Left renal pelvis (tissue), 4 donors: ENCODE data around the gene OSTC. TPM values are rescaled to one million over a fixed set of nuclear protein-coding genes. Genes with fewer than 3 reads are reported as not detected.

Experiments used
- DNase-seq, 4 donors: peaks; one replicate each; pipeline ENCODE4 v3.0.0-alpha.2; 2013; ENCODE audit warnings: low read depth in 4 of 4, low spot score in 3 of 4
- polyA plus RNA-seq, 4 donors: library from polyadenylated mRNA; unstranded; fragments of 120-200 nt; gene quantifications; one replicate each; pipeline ENCODE4 v1.2.1, GENCODE V29; 2013; ENCODE audit not compliant: insufficient read length in 4 of 4

The OSTC gene
- polyA plus RNA-seq, 4 donors, result 241 to 337 (median 284) TPM

DNA sequence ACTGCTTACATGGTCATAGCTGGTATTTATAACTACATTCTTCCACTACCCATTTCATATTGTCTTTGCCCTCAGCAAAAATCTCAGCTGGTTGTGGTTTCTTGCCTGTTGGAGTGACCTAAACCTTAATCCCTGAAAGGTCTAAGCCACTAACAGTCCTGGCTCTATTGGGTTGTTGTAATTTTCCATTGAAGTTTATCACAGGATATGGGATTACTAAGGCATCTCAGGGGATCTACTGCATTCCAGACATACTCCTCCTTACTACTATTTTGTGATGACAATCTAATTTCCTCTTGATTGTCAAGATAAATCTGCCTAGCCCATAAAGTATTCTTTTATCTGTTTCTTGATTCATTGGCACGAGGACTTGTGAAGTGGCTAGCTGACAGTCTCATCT lies 6.2 kb upstream of the OSTC start:
- no peak for DNase-seq

DNA sequence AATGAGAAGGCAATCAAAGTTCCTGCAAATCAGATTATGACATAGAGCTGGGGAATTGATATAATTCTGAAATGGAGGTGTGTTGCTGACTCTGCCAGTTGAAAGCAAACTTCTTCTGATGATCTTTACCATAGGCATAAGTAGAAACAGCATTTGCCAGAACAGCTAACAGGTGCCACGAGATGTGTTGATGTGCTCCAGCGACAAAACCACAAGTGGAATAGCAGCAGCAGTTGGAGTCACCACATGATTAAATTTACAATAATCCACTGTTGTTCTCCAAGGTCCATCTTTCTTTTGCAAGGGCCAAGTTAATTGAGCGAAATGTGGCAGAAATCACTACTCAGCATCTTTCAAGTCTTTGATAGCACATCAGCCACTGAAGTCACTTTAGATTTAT lies 3.7 kb upstream of the OSTC start:
- DNase-seq, result no peak

GRCh38 chr4:108649863-108650211 lies 562 bp upstream of the OSTC start:
- no peak for DNase-seq

DNA sequence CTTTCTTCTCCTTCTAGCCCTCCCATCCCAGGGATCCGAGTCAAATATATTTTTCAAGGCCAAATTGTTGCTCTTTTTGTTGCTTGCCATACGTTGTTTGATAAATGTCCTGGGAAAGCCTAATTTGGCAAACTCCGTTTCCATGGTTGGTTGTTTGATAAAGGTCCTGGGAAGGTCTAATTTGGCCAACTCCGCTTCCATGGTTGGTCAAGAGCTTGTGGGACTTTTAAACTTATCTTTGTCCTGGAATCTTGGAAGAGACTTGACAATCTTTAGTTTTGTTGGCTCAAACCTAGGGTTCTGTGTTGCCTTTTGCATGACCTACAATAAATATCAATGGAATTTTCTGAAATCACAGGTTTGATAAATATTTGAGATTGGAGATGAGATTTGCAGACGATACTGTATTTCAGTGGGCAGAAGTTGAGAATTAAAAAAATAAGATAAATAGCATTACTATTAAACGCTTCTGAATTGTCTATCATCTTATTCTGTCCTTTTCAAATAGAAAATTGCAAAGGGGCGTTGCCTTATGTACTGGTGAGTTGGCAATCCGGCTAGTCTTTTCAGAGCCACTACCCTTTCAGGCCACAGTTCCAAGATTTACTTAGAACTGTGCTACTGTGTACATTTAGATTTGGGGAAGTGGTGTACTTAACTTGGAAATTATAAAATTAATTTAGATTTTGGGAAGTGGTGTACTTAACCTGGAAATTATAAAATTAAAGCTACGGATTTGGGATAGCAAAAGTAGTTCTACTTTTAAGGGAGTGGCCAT lies 804 bp downstream of the OSTC start:
- DNase-seq, result peak in 1 of 4 donors; percentile 12

GRCh38 chr4:108662629-108663028 lies 12.2 kb downstream of the OSTC start:
- DNase-seq, result peak; percentile 38 to 52 (median 48)

DNA sequence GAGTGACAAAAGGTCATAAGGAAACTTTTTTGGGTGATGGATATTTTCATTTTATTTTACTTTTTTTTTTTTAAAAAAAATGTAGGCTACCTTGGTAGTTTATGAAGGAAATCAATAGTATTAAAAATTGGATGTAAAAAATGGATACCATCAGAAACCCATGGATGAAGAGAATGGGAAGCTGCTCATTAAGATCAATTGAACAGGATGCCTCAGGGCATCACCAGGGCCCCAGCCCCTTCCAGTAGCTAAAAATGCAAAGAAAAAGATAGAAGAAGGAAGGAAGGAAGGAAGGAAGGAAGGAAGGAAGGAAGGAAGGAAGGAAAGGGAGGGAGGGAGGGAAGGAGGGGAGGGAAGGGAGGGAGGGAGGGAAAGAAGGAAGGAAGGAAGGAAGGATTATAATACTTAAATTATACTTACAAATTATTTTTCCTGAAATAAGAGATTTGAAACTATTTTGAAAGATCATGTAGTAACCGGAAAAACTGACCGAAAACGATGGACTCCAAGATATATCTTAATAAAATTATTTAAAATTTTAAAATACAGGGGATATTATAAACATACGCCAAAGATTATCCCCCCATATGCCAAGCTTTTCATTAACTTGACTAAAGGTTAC lies 24.1 kb downstream of the OSTC start:
- no peak for DNase-seq

DNA sequence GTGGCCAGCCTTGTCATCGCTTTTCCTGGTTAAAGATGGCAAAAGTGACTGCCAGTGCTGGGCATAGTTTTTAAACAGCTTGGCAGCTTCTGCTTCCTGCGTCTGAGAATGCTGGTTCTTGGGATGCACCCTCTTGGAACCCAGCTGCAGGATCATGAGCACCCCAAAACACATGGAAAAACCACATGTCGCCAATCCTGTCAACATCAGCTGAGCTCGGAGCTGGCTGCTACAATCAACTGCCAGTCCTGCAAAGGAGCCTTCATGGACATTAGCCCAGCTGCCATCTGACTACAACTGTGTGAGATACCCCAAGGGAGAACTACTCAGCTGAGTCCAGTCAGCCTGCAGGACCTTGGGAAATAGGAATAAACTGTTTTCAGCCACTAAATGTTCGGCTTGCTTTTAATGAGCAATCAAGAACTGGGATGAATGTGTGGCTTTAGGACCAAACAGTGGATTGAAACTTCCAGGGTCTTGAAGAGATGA lies 31.0 kb downstream of the OSTC start:
- no peak for DNase-seq

- DNase-seq, result no peak
Observed at GRCh38 chr4:108683479-108683878, 33.1 kb downstream of the OSTC start.

DNA sequence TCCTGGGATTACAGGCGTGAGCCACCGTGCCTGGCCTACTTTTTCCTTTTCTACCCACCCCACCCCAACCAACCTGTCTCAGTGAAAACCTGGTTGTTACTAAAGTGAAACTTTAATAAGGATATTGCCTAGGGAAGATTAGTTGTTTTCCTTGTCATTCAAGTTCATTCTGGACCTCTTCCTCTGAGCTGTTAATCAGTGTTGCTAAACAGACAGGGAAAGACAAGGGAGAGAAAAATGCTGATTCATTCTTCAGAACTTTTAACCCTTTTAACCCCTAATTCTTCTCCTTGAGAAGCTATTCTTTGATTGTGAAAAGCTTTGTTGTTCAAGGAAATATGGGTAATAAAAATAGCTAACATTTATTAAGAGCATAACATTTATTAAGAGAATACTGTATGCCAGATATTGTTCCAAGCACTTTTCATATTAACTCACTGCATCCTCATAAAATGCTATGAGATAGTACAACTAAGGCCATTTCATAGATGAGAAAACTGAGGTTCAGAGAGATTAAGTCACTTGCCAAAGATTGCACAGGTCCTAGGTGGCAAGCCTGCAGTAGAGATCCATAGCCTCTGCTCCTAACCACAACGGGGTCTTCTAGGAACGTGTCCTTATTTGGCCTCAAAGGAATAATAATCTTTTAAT lies 34.8 kb downstream of the OSTC start:
- DNase-seq, result no peak

DNA sequence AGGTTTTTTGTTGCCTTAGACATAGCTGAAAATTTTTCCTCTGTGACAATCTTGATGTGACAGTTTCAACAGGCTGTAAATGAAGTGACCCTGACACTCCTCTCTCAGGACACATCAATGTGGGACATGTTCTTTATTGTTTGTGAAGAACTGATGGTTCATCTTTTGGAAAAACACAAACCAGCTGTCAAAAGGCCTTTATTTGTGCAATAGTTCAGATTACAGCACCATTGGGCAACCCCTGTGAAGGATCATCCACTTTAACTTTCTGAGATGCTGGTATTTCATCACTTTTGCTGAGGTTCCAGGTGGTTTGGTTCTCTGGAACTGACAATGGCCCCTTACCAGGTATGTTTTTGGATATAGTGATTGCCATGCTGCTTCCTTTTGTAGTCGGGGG lies 40.3 kb downstream of the OSTC start:
- DNase-seq, result no peak

DNA sequence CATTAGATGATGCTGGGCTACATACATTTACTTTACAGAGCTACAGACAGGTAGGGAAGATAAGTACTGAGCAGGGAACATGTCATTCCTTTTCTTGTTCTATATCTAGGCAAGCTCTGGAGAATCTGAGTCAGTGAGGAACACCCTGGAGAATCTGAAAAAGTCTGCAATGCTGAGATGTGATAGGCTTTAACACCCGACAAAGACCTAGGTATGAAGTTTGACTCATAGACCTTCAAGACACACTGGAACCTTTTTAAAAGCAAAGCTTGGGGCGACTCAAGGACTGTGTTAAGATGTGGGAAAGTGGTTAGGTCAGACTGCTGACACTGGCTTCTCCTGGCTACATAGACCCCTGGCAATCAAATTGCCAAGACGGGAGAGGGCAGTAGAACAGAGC lies 42.8 kb downstream of the OSTC start:
- no peak for DNase-seq

DNA sequence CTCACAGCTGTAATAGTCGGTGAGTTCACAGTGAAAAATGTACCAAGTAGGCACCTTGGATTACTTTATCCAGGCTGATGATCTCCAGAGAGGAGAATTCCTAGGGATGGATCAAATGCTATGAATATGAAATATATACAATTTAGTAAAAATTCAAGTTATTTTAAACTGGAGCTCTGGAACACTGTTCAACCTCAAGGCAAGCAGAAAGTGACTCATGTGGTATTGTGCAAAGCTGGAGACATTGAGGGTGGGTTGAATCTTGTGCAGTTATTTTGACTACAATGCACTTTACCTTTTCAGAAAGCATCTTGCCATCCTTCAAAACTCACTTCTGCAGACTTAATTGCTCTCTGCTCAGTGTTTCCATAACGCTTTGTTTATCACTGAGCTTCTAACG lies 43.4 kb downstream of the OSTC start:
- no peak for DNase-seq

DNA sequence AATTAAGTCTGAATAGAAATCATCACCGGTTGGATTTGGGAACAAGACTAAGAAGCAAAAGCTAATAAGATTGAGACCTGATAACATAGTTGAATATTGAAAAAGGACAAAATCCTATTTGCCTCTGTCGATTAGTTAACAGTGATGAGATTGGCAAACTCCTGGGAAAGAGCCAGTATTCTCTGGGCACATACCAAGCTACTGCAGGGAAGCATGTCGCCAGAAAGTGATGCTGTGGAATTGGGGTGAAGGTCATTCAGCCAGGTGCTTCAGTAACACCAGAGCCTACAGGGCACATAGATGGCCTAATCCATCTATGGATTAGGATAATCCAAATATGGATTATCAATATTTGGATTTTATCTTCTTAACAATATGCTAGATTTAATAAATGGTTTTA lies 44.0 kb downstream of the OSTC start:
- DNase-seq, result no peak

GRCh38 chr4:108695062-108695461 lies 44.7 kb downstream of the OSTC start:
- DNase-seq, result no peak

DNA sequence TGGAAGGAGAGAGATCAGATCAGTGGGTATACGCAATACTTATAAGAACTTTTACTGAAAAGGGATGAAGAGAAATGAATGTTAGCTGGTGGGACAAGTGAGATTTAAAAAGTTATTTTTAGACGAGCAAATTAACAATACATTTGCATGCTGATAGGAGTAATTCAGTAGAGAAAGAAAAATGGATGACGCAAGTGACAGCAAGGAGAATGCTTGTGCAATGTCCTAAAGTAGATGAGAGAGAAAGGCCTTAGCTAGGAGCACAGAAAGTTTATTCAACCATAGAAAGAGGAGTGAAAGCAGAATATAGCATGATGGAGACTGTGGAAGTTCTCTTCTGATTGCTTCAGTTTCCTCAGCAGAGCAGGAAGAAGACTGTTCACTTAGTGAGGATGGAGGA lies 45.8 kb downstream of the OSTC start:
- no peak for DNase-seq

- DNase-seq, result no peak
Observed at GRCh38 chr4:108700081-108700757, 49.8 kb downstream of the OSTC start.

DNA sequence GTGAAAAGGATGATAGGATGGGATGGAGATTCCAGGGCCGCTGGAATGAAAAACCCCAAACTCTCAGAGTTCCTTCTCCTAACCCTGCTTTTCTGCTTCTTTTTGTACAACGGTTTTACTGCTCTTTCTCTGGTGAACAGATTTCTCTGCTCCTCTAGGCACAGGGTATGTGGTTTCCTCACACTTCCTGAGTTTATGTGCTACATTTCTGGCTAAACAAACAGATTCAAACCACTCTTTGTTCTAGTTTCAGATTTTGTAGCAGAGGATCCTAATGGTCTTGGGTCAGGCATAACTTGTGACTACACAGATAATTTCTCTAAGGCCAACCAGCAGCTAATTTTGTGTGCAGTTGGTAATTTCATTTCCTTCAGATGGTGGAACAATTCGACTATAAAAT lies 52.6 kb downstream of the OSTC start:
- DNase-seq, result no peak

DNA sequence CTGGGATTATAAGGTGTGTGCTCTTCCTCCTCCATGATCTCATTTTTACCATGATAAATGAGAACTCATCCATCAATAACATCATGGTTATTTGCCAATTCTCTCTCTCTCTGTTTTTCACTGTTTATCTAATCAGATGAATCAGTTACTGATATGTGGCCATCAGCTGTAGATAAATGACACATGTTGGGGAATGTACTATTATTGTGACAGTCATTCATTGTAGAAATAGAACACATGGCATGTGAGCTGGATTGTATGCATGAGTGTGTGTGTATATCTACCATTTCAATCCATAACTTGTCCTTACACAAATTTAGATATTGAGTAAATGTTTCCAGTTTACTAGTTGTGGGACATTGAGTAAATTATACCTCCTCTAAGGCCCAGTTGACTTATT lies 53.0 kb downstream of the OSTC start:
- DNase-seq, result no peak

DNA sequence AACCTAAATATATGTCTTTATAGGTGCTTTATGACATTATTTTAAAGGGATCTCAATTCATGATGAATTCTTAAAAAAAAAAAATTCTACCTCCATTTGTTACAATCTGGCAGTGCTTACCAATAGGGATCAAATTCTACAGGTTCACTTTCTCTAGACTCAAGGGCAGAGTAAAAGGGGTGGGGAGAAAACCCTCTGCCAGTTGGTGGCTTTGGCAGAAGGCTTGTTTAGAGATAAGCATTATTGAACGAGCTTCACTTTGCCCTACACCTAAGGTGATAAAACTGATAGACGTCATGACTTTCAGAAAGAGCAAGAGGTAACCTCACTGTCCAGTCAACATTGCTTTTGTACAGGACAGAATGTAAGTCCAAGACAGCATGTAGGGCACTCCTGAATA lies 53.6 kb downstream of the OSTC start:
- no peak for DNase-seq

DNA sequence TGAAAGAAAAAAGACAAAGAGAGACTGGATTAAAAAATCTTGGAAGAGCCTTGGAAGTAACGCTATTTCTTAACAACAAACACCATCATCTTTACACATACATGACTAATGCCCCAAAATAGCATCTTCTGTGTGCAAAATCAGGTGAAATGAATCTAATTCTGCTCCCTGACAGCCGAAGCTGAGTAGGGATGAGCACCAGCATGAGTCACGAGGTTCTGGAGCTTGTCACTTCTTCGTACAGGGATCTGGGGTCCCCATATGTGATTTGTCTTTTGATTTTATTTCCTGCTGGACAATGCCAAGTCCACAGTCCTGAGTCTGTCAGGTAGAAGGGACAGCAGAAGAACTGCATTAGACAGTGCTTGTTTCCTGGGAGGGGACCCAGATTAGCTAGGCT lies 55.9 kb downstream of the OSTC start:
- no peak for DNase-seq

DNA sequence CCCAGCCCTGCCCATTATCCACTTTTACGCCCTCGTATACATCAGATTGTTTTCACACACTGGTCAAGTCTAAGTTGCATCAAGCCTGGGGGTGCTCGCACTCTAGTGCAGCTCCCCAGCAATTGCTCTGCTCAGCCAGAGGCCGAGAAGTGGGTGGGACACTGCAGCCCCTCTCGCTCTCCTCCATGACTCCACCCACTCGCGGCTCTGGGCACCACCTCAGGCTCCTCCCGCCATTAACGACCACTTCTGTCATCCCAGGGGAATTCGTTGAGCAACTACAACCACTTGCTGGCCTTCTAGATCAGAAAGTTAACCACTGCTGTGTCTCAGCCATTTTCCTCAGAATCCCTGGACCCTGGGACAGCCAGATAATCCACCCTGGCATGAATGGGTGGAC lies 58.8 kb downstream of the OSTC start:
- no peak for DNase-seq
